Mammary epithelial cell (primary cell): ENCODE measurements around the gene CACHD1.

Experiments used
- EZH2 ChIP-seq: IDR thresholded peaks from 2 replicates; pipeline ENCODE4 v1.6.1; 2012; ENCODE audit warnings: low read length, inconsistent platforms, borderline replicate concordance
- TF ChIP-seq, protein P1 (sequence below), 2 donors: IDR thresholded peaks in 1 of 2; conservative IDR thresholded peaks in 1 of 2; 2 replicates each; pipeline ENCODE4 v1.5.1; 2011 to 2012; ENCODE audit warnings: inconsistent platforms in 2 of 2, low read length in 2 of 2, mild to moderate bottlenecking in 2 of 2, control low read depth in 1 of 2, low read depth in 1 of 2; ENCODE audit not compliant: insufficient read depth in 1 of 2; ENCODE audit errors: extremely low read depth in 1 of 2

DNA sequence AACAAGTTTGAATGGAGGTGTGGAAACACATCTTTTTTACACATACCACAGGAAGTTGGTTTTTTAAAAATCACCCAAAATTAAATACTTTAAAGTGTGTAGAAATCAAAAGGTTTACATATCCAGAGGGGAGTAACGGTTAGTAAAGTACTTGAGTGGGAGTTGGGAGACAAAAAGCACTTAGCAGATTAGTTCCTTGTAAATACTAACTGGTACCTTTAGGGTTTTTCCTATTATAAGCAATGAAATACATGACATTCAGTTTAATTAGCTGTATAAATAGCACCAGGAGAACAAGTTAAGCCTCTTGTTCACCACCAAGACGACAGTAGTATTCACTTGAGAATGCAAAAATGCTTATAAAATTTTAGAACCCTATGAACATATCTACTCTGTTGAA is 251.2 kb downstream of the CACHD1 start:
- TF ChIP-seq, protein P1, sequence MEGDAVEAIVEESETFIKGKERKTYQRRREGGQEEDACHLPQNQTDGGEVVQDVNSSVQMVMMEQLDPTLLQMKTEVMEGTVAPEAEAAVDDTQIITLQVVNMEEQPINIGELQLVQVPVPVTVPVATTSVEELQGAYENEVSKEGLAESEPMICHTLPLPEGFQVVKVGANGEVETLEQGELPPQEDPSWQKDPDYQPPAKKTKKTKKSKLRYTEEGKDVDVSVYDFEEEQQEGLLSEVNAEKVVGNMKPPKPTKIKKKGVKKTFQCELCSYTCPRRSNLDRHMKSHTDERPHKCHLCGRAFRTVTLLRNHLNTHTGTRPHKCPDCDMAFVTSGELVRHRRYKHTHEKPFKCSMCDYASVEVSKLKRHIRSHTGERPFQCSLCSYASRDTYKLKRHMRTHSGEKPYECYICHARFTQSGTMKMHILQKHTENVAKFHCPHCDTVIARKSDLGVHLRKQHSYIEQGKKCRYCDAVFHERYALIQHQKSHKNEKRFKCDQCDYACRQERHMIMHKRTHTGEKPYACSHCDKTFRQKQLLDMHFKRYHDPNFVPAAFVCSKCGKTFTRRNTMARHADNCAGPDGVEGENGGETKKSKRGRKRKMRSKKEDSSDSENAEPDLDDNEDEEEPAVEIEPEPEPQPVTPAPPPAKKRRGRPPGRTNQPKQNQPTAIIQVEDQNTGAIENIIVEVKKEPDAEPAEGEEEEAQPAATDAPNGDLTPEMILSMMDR (conservative IDR thresholded peaks at IDR 0.05 in 1 of 2, IDR thresholded peaks at IDR 0.05 in 1 of 2; ENCODE audit: extremely low read depth in 1 of 2, insufficient read depth in 1 of 2, low read depth in 1 of 2, low read length in 2 of 2): no peak
- no peak for TF ChIP-seq EZH2
